GM19324 (cell line): Measurements from ENCODE around the gene GYPC.
"Not testable (repeated sequence)": the region's sequence is repeated elsewhere in the genome, so short reads cannot be mapped to it uniquely, and the experiment has no call there.

ENCODE experiments used
- ATAC-seq: cut with Tn5 transposase; IDR thresholded peaks from one replicate; pipeline ENCODE4 v1.9.1; 2021; ENCODE audit warnings: mild to moderate bottlenecking, moderate library complexity; ENCODE audit not compliant: unreplicated experiment, low FRiP score

The GYPC gene

DNA sequence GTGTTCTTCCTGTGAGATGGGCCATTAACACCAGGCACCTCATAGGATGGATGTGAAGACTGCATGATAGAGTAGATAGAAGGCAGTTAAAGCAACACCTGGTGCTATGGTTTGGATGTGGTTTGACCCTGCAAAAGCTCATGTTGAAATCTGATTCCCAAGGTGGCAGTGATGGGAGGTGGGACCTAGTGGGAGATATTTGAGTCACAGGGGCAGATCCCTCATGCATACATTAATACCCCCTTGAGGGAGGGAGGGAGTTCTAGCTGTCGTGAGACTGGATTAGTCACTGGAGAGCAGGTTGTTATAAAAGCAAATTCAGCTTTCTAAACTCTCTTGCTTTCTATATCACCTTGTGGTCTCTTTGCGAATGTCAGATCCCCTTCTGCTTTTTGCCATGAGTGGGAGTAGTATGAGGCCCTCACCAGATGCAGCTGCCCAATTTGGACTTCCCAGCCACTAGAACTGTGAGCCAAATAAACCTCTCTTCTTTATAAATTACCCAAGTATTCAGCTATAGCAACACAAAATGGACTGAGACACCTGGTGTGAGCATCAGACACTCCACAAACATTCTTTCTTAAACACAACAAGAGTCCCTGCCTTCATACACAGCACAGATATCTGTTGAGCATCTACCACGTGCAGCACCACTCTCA lies 37.1 kb downstream of the GYPC start:
- not testable (repeated sequence) for ATAC-seq

DNA sequence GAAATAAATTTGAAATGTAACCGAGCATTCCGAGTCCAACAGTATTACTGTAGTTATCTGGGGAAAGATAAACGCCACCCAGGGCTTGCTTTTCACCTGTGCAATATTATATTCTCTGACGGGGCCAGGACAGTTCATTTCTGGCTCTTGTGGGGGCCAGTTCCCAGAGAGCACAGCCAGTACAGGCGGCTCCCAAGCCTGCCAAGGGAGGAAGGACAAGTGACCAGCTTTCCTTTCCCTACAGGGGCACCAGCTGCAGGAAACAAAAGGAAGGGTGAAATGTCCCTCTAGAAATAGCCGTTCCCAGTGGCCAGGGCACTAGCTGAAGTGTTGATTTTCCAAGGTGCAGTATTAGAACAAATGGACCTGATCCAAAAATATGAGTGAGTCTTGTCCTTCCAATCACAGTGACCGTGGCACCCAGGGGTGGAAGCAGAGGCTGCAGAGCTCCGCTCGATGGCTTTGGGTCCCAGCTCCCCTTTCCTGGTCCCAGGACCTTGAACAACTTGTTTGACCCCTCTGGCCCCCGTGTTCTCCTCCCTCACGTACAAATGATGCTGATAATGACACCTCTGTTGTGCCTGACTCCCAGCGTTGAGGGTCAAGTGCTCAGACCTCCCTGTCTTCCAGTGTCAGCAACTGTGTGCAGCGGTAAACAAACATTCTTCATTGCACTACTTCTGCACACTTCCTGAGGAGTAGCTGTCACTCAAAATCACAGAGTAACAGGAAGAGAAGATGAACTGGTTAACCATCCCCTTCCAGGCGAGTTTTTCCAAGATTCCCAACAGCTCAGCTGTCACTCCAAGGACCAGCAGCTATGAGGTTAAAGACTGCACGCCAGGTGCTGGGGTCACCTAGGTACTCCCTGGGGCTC lies 40.9 kb downstream of the GYPC start:
- no peak for ATAC-seq

DNA sequence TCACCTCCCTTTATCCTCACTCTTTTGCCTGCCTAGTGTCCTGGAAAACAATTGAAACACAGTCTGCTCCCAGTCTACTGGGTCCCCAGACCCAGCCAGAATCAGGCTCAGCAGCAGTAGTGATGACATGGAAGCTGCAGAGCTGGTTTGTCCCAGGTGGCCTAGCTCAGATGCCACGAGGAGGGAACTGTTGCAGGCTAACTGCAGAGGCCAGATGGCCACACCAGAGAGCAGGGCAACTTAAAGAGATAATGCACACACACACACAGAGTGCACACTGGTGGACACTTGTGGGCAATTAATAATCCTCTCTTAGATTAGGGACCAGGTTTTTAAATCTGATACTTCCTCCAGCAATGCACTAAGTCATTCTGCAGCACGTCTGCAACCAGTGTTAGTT lies 42.4 kb downstream of the GYPC start:
- ATAC-seq, result no peak

DNA sequence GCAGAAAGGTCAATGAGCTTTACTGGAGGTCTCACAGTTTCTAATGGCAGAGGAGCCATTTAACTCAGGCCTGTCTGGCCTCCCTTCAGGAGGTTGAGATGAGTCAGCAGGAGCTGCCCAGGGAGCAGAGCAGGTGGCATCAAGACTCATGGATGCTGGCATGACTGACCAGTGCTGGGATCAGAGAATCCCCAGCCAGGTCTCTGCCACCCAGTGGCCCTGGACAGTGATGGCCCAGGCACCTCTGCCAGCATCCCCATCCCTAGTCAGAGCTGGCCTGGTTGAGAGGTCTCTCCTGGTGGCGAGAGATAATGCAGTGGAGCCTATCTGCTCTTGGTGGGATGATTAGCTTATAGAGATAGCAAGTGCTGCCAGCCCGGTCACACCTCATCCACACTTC lies 43.1 kb downstream of the GYPC start:
- no peak for ATAC-seq

DNA sequence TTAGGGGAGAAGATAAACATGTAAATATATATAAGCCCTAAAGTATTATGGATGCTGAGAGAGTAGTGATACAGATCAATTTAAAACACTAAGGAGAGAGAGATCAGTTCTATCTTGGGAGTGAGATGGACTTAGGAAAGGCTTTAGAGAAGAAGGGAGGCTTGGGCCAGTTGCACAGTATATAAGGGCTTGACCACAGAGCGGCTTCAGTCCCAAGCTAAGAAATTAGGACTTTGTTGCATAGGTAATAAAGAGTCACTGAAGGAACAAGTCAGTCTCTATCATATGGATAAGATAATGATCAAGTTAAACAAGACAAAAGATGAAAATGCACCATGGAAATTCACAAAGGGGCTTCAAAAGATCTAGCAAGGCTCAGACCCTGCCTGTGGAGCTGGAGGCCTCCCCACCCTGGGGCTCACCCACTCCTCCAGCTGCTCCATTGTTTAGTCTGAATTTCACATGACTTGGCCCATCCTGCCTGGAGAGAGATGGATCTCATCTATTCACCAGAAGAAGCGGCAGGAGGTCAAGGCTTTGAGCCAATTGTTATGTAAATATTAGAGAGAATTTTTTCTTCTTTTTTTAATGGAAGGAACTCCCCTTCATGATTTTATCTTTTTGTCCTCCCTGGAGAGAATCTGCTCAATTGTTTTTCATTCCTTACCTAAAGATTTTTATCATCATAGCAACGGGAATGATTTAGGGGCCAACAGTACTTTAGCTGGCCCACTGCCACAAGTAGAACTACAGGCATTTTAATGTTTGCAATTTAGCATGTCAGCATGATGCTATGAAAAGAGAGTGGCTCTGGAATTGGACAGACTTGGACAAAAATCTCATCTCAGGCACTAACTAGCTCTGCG lies 44.0 kb downstream of the GYPC start:
- no peak for ATAC-seq

DNA sequence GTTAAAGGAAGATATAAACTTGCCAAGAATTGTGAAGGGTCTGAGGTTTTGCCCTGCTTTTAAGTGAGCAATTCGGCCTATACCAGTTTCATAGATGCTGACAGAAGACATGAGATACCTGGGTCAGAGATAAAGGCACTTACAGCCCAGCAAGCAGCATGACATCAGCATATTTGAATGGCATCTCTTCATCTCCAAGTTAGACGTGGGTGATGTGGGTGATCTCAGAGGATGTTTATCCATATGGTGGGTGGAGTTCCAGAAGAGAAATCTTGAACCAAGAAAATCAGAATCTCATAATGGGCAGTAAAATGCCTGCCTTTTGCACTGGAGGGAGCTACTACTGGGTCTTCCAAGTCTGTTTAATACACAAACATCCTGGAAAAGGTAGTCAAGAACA lies 44.7 kb downstream of the GYPC start:
- no peak for ATAC-seq

DNA sequence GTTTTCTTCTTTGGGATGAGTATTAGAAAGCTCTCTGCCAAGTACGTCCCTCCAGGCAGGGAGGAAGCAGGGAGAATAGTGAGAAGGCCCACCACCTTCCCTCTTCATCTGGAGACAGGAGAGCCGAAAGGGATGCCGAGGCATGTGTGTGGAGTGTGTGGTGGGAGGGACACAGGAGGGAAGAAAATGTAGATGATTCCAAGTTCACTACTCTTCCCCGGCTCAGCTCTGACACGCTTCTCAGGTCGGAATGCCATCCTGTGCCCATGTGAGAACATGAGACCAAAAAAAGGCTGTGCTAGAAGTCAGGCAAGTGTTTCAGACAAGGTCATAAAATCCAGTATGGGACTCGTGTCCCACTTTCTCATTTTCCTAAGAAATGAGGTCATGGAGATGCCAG lies 47.4 kb downstream of the GYPC start:
- no peak for ATAC-seq

DNA sequence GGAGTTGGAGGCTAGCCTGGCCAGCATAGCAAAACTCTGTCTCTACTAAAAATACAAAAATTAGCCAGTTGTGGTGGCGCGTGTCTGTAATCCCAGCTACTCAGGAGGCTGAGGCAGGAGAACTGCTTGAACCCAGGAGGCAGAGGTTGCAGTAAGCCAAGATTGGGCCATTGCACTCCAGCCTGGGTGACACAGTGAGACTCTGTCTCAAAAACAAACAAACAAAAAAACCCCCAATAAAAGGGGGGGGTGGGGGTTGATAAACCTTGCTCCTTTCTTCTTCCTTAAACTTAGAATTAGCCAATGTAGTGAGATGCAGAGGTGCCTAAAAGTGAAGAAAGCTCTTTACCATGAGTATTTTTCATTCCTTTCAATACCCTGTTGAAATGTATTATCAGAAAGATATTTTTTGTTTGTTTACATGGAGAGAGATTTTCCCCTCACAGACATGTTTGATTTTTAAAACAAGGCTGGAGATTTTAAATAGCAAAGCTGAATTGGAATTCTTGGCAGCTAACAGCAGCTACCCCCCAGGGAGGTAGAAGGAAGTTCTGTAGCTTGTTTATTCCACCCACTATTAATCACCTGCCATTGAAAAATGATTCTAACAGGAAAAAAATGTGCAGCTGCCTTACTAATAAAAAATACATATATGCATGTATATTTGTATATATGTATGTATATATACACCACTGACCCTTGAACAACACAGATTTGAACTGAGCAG lies 48.6 kb downstream of the GYPC start:
- ATAC-seq, result no peak

DNA sequence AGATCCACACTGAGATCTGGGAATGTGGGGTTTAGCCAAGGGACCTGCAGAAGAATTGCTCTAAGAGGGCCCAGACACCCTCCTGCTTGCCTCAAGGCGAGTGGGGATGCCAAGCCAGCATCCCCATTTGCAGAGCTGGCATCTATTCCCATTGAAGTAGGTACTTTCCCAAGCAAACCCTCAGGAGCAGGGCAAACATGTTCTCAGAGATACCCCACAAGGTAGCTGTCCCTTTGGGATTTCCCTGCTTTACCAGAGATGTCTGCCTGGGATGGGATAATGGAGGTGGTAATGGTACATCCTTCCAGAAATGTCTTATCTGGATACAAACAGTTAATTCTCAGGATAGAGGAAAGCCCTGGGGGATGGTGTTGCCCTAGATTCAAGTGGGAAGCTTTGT lies 51.2 kb downstream of the GYPC start:
- ATAC-seq, result no peak

DNA sequence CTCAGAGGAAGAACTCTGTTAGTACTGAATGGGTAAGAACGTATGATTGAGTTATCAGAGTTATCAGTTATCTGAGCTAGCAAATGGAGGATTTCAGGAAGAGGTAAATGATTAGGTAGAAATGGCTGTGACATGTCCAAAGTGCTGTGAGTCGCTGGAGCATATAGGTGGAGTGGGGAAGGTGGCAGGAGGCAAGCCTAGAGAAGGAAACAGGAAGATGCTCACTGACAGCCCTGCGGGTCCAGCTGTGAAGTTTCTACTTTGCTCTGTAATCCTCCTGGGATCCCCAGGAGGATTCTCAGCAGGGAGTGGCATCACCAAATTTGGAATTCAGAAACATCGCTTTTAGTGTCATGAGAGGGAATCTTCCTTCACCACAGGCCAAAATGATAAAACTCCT lies 52.0 kb downstream of the GYPC start:
- no peak for ATAC-seq

DNA sequence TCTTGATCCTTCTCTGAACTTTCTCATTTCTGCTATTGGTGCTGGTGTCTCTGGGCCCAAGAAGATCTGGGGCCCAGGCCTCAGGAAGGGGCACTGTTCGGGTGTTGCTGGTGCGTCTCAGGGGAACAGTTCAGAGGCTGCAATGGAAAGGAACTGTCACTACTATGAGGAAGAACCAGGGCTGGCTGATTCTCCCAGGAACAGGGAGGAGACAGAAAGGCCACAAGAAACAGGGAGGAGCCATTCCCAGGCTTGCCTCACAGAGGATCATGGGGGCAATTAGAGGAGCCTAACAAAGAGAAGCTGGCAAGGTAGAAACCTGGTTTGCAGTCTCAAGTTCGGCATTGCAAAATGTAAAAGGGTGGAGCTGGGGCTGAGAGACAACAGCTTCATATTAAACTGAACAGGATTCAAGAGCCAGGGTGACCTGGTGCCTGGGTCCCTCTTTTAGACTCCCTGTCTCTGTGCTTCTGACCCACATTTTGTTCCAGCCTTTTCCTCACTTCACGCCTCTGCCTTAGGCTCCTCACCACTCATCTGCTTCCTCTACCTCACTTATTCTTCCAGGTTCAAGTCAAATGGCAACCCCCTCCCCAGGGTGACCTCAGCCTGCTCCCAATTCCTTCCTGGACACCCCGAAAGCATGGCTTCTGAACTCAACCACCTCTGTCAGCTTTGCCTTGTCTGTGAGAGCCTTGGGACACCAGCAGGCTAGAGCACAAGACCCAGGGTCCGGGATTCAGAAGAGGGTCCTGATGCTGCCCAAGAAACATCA lies 58.4 kb downstream of the GYPC start:
- no peak for ATAC-seq

DNA sequence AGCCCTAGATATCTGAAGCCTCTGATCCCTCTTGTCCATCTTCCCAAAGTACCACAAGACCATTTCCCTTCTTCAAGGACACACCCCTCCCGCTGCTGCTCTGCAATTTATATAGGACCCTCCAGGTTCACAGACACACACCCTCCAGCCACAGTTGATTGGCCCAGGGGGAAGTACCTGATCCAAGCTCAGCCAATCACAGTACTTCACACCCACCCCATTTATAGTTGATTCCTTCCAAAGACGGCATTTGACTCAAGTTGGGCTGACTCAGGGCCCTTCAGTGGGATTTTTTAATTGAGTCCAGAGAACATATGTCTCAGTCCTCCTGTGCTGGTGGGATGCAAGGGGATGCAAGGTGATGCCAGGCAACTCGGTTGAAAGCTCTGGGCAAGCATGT lies 59.2 kb downstream of the GYPC start:
- no peak for ATAC-seq

DNA sequence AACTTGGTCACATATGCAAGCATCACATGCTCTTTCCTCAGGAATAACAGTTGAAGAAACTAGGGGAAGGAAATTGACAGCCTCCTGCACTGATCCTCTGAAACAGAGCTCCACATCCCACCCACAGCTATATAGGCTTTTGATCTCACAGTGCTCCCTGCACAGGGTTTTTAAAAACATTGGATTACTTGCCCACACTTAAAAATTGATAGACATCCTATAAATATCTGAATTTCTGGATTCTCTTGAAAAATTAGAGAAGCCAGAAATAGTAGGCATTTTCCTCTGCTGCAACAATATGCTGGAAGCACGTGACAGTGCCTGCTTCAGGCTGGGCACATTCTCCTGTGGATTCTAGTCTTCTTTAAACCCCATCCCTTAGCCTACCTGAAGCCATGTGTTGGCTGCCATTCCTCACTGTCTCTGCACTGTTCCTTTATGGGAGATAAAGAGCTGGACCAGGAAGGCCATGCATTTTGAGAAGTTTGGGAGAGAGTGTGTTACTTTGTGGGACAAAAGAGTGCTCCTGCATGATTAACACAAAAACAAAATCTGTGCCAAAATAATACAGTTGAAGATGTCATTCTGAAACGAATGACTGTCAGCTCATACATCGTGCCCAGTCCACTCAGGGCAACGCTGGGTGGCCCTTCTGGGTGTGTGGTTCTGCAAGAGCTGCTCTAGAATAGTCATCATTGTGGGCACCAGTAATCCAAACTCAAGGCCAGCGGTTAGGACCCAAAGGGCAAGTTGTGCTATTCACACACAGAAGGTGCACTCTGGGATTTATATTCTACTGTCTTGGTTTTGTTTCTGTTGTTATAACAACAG lies 59.8 kb downstream of the GYPC start:
- ATAC-seq, result no peak

DNA sequence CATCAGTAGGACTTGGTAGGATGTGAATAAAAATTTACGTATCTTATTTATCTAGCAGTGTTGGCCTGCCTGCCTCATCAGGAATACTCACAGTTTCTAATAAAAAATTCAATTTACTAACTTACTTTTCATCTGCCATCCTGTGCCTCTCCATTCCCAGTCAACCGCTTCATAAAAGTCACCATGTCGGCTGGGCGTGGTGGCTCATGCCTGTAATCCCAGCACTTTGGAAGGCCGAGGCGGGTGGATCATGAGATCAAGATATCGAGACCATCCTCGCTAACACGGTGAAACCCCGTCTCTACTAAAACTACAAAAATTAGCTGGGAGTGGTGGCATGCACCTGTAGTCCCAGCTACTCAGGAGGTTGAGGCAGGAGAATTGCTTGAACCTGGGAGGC lies 61.3 kb downstream of the GYPC start:
- ATAC-seq, result not testable (repeated sequence)

DNA sequence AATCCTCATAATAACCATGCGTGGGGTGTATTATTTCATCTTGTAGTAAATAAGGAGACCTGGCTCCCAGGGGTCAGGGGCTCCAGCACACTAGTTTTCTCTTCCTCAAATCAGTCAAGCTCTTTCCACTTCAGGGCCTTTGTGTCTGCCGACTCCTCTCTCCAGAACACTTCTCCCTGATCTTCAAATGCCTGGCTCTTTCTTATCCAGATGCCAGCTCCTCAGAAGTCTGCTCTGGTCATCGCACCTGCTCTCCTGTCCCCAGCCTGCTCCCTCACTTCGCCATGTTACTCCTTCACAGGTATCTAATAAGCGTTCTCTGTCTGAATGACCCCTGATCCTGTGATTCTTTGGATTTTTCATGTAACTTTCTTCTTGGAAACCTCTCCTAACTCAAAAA lies 62.0 kb downstream of the GYPC start:
- no peak for ATAC-seq

DNA sequence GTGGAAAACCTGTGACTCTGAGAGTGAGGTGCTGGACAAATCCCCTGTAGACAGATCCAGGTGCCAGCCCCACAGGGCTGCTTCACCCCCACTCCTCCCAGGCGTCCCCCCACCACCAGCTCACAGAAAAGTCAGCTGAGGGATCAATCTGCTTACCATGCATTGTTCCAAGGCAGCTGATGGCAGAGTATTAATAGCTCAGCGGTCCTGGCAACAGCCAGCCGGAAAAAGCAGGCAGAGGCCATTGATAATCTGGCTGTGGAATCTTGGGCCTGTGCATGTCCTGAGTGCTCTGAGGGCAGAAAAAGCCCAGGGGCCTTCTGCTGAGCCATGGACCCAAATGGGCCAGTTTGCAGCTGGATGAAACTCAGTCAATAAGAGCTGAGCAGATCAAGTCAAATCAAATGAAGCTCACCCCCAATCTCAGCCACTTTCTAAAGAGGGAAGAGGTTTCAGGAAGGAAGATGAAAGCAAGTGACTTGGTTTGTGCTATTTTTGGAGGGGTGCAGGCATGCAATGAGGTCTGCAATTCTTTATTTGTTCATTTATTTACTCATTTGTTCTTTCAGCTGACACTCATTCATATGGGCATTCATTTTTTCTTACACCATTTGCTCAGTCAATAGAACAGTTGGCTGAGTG lies 63.4 kb downstream of the GYPC start:
- ATAC-seq, result no peak

DNA sequence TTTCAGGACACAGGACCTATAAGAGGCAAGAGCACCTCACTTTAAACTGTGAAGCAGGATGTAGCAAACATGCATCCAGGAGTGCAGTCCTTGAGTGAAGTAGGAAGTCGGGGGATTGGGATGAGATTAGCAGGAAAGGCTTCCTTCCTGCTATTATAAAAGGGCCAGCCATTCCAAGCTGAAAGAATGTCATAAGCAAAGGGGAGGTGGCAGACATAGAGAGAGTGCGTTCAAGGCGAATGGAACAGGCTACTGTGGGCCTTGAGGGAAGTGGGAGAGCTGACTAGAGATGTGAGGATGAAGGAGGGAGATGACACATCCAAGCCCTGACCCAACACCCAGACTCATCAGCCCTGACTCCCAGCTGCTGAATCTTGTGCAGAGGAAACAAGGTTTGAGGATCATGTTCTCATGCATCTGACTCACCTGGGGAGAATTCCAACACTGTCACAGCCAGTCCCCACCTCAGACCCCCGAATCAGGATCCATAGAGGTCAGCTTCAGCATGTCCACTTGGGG lies 63.9 kb downstream of the GYPC start:
- no peak for ATAC-seq

DNA sequence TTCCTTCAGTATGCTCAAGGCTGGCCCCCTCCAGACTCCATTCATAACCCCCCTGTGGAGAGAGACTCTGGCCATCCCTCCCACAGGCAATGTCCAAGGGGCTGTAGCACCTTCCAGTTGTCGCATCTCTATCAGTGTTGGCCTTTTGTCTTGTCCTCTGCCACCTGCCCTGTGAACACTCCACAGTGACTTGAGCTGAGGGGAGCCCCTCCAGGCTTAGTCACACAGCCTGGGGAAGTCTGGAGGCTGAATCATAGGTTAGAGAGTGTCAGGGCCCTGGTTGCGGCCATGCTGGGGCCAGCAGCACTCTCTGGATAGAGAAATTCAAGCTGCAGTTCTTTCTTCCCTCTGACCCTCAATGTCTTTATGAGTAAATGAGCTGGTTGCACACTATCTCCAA lies 64.7 kb downstream of the GYPC start:
- no peak for ATAC-seq
